ENCODE measurements around the gene OIT3.

Gene OIT3

DNA sequence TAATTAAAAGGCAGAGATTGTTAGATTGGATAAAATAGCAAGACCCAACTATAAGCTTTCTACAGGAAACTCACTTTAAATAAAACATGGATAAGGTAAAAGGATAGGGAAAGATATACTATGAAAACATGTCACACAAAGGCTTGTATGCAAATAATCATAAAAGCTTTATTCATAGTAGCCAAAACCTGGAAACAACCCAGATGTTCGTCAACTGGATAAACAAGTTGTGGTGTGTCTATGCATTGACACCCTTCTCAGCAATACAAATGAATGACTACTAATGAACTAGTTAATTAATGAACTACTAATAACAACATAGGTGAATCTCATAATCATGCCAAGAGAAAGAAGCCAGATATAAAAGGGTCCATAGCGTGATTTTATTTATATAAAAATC lies 37.7 kb upstream of the OIT3 start:
- TF ChIP-seq, protein P1, sequence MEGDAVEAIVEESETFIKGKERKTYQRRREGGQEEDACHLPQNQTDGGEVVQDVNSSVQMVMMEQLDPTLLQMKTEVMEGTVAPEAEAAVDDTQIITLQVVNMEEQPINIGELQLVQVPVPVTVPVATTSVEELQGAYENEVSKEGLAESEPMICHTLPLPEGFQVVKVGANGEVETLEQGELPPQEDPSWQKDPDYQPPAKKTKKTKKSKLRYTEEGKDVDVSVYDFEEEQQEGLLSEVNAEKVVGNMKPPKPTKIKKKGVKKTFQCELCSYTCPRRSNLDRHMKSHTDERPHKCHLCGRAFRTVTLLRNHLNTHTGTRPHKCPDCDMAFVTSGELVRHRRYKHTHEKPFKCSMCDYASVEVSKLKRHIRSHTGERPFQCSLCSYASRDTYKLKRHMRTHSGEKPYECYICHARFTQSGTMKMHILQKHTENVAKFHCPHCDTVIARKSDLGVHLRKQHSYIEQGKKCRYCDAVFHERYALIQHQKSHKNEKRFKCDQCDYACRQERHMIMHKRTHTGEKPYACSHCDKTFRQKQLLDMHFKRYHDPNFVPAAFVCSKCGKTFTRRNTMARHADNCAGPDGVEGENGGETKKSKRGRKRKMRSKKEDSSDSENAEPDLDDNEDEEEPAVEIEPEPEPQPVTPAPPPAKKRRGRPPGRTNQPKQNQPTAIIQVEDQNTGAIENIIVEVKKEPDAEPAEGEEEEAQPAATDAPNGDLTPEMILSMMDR (IDR thresholded peaks at IDR 0.05; ENCODE audit: extremely low read depth, missing control alignments): no peak
- no peak for DNase-seq (ENCODE audit: low spot score)

DNA sequence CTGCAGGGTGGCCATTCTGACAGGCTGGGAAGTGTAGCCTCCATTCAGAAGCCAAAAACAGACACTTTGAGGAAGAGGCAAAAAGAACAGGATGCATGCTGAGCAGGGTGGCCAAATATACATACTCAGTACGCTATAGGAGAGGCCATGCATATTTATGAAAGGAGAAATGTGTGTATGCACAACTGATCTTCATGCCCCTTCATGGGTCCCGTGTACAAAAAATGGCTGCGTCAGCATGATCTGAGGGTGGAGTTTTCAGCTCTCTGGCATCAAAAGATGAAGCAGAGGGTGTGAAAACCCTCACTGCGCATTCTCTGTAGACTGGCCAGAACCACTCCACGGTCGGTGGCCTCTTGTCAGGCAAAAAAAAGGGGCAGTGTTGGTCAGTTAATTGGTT lies 35.5 kb upstream of the OIT3 start:
- no peak for DNase-seq (ENCODE audit: low spot score)
- TF ChIP-seq, protein P1 (IDR thresholded peaks at IDR 0.05; ENCODE audit: extremely low read depth, missing control alignments): no peak

DNA sequence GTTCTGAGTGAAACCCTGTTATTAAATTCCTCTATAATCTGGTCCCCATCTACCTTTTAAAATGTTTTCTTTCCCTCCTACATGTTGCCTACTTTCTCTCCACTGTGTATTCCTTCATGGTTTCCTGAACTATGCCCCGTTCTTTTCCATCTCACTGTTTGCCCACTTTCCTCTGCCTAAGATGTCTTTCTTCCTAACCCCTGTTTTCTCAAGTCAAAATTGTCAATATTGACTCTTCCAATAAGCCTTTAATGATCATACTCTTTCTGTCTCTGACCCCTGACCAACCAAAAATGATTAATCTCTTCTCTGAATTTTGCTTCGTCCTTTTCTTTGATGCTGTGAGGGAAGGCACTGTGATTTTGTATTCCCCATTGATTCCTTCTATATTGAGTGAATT lies 30.6 kb upstream of the OIT3 start:
- no peak for DNase-seq (ENCODE audit: low spot score)
- TF ChIP-seq, protein P1 (IDR thresholded peaks at IDR 0.05; ENCODE audit: extremely low read depth, missing control alignments): no peak

DNA sequence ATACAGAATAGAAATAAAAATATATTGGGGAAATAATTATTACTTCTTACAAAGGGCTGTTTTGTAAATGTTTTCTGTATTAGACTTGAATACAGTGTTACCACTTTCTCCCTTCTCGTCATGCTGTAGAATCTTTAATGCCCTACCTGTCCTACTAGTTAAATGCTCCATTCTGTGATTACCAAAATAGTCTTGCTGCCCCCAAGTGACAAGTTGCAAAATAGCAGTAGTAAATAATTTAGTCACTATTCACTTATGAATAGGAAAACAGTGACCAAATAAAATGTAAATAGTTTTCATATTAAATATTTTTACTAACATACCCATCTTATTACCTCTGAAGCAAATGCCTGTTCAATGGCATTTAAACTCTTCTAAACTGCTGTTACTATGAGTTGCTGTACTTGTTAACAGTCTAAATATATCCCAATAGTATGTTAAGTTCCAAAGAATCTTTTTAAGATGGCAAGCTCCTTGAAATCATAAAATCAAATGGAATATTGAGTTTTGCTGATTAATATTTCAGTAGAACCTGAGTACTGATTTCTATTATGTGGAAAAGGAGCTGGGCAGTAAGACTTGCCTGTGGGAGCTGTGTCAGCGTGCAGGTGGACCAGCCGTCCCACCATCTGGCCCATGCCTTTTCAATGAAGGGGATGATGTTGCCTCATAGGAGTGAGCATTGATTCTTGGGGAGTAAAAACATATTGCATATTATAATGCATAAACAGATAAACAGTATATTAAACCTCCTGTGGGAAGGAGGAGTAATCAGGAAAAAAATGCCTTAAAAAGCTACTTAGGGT lies 18.1 kb upstream of the OIT3 start:
- TF ChIP-seq, protein P1 (IDR thresholded peaks at IDR 0.05; ENCODE audit: extremely low read depth, missing control alignments): peak; percentile 31
- DNase-seq (ENCODE audit: low spot score): peak; percentile 23

DNA sequence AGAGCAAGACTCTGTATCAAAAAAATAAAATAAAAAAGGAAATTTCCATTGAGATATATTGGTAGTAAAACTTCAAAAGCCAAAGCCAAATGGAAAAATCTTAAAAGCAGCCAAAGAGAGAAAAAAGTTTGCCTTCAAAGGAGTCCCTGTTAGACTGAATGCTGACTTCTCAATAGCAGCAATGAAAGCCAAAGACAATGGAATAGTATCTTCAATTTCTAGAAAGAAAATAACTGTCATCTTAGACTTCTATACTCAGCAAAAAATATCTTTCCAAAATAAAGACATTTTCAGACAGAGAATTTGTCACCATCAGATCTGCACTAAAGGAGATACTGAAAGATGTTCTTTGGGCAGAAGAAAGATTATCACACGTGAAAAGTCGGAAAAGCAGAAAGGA lies 14.3 kb upstream of the OIT3 start:
- no peak for DNase-seq (ENCODE audit: low spot score)
- TF ChIP-seq, protein P1 (IDR thresholded peaks at IDR 0.05; ENCODE audit: extremely low read depth, missing control alignments): no peak

DNA sequence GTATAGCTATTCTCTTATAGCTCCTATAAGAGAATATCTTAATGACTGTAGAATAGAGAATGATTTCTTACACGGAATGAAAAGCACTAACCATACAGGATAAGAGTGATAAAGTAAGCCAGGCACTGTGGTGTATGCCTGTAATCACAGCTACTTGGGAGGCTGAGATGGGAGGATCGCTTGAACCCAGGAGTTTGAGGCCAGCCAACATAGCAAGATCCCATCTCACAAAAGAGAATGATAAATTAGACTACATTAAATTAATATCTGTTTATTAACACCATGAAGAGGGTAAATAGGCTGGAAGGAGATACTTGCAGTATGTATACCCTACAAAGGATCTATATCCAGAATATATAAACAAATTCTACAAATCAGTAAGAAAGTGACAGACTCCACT lies 12.2 kb upstream of the OIT3 start:
- DNase-seq (ENCODE audit: low spot score): no peak
- TF ChIP-seq, protein P1 (IDR thresholded peaks at IDR 0.05; ENCODE audit: extremely low read depth, missing control alignments): no peak

DNA sequence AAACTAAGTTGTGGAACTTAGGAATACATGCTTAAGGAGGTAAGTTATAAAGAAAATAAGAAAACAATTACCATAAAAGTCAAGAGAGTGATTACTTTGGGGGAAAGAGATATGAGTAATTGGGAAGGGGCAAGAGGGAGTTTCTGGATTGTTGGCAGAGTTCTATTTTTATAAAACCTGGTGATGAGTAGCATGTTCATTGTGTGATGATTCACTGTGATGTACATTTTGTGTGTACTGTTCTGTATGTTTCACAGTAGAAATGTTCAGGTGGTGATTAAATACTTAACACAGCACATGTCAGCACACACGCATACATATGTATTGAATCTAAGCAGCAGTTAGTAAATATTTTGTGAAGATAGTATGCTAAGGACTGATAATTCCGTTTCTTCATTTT lies 9.7 kb upstream of the OIT3 start:
- TF ChIP-seq, protein P1 (IDR thresholded peaks at IDR 0.05; ENCODE audit: extremely low read depth, missing control alignments): no peak
- no peak for DNase-seq (ENCODE audit: low spot score)

Data from GM20000 (cell line).